MM.1S (cell line): ENCODE results near the gene GSX1.

Experiments
- DNase-seq: peaks from one replicate; pipeline ENCODE4 v3.0.0-alpha.2; 2015
- H2AFZ ChIP-seq: fragments of 300-600 bp; sonication (generic); 2 replicates; pipeline ENCODE4 v1.6.0; 2016; ENCODE audit warnings: antibody characterized with exemption, low read length
- H3F3A ChIP-seq: fragments of 300-600 bp; sonication (generic); 2 replicates; pipeline ENCODE4 v1.6.1; 2016; ENCODE audit warnings: mild to moderate bottlenecking, antibody characterized with exemption, low read length, moderate library complexity, mixed read lengths; ENCODE audit not compliant: insufficient read depth
- H3K27ac ChIP-seq: fragments of 300-600 bp; sonication (generic); 2 replicates; pipeline ENCODE4 v1.5.1; 2016; ENCODE audit warnings: mild to moderate bottlenecking, low read length
- H3K27me3 ChIP-seq: fragments of 300-600 bp; sonication (generic); replicated peaks from 2 replicates; pipeline ENCODE4 v1.6.0; 2016; ENCODE audit warnings: low read length; ENCODE audit not compliant: insufficient read depth
- H3K36me3 ChIP-seq: fragments of 300-600 bp; sonication (generic); replicated peaks from 2 replicates; pipeline ENCODE4 v1.6.1; 2016; ENCODE audit warnings: mild to moderate bottlenecking, low read length, mixed read lengths; ENCODE audit not compliant: insufficient read depth
- H3K4me1 ChIP-seq: fragments of 300-600 bp; sonication (generic); 2 replicates; pipeline ENCODE4 v1.6.1; 2016; ENCODE audit warnings: low read length, mixed read lengths
- H3K4me2 ChIP-seq: fragments of 300-600 bp; sonication (generic); 2 replicates; pipeline ENCODE4 v1.6.0; 2016; ENCODE audit warnings: low read depth, low read length
- H3K4me3 ChIP-seq: fragments of 300-600 bp; sonication (generic); 2 replicates; pipeline ENCODE4 v1.5.1; 2016; ENCODE audit warnings: low read length, mixed read lengths
- H3K79me2 ChIP-seq: fragments of 300-600 bp; sonication (generic); 2 replicates; pipeline ENCODE4 v1.6.1; 2016; ENCODE audit warnings: mixed run types, low read length, mixed read lengths
- H3K9ac ChIP-seq: fragments of 300-600 bp; sonication (generic); 2 replicates; pipeline ENCODE4 v1.6.1; 2016; ENCODE audit warnings: low read length, mixed read lengths
- H3K9me2 ChIP-seq: fragments of 300-600 bp; sonication (generic); replicated peaks from 2 replicates; pipeline ENCODE4 v1.6.1; 2016; ENCODE audit warnings: mild to moderate bottlenecking, low read length, mixed read lengths; ENCODE audit not compliant: insufficient read depth
- H3K9me3 ChIP-seq: fragments of 300-600 bp; sonication (generic); replicated peaks from 2 replicates; pipeline ENCODE4 v1.6.1; 2016; ENCODE audit warnings: mild to moderate bottlenecking, low read length, mixed read lengths; ENCODE audit not compliant: insufficient read depth
- H4K20me1 ChIP-seq: fragments of 300-600 bp; sonication (generic); 2 replicates; pipeline ENCODE4 v1.6.1; 2016; ENCODE audit warnings: mild to moderate bottlenecking, low read length, moderate library complexity, mixed read lengths; ENCODE audit not compliant: insufficient read depth
- EZH2 ChIP-seq: fragments of 300-600 bp; sonication (generic); optimal IDR thresholded peaks from 2 replicates; pipeline ENCODE3; 2017; ENCODE audit warnings: low read depth, mild to moderate bottlenecking, antibody characterized with exemption, low read length, mixed read lengths
- EZH2phosphoT487 ChIP-seq: fragments of 300-600 bp; sonication (generic); IDR thresholded peaks from 2 replicates; pipeline ENCODE4 v1.6.1; 2018; ENCODE audit warnings: antibody characterized with exemption, low read length
- TF ChIP-seq, protein P1 (sequence below): fragments of 300-600 bp; sonication (generic); IDR thresholded peaks from 2 replicates; pipeline ENCODE4 v1.5.1; 2016; ENCODE audit warnings: antibody characterized with exemption, low read length, mixed read lengths

Gene GSX1

DNA sequence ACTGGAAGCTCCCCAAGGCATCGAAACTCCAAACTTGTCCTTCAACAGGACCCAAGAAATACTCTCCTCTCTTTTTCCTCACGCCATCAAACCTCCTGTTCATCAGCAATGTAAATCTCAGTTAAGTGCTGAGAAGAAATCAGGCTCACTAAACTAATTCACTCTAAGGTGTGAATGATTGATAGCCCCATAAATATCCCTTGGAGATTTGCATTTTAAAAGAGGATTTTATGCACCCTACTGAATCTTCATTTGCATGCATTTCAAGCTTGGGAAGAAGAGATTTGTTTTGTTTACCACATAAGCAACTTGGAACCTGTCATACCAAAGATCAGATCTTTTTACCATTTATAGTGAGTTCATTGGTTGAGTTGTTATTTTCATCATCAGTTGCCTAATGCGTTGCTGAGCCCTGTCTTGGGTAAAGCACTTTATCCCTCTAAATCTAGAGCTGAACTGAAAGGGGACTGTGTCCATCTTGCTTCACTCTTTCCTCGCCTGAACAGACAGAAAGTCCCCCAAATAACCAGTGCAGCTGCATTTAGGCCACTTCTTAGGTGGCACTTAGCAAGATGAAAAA is 40.2 kb upstream of the GSX1 start:
- no peaks in the 10 kb centered on the region for H3K9me3 ChIP-seq
- TF ChIP-seq, protein P1, sequence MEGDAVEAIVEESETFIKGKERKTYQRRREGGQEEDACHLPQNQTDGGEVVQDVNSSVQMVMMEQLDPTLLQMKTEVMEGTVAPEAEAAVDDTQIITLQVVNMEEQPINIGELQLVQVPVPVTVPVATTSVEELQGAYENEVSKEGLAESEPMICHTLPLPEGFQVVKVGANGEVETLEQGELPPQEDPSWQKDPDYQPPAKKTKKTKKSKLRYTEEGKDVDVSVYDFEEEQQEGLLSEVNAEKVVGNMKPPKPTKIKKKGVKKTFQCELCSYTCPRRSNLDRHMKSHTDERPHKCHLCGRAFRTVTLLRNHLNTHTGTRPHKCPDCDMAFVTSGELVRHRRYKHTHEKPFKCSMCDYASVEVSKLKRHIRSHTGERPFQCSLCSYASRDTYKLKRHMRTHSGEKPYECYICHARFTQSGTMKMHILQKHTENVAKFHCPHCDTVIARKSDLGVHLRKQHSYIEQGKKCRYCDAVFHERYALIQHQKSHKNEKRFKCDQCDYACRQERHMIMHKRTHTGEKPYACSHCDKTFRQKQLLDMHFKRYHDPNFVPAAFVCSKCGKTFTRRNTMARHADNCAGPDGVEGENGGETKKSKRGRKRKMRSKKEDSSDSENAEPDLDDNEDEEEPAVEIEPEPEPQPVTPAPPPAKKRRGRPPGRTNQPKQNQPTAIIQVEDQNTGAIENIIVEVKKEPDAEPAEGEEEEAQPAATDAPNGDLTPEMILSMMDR = no peak
- TF ChIP-seq EZH2phosphoT487 = no peak
- no peak for TF ChIP-seq EZH2
- no peaks in the 10 kb centered on the region for H3K4me1 ChIP-seq
- H4K20me1 ChIP-seq = no peaks in the 10 kb centered on the region
- no peak overlapping the region for H2AFZ ChIP-seq
- H3K9ac ChIP-seq = no peak overlapping the region
- no peaks in the 10 kb centered on the region for H3K9me2 ChIP-seq
- no peak for DNase-seq
- H3K4me3 ChIP-seq = no peak overlapping the region
- no peaks in the 10 kb centered on the region for H3K36me3 ChIP-seq
- no peak overlapping the region for H3K27ac ChIP-seq
- H3F3A ChIP-seq = no peaks in the 10 kb centered on the region
- H3K27me3 ChIP-seq = no peaks in the 10 kb centered on the region
- no peak overlapping the region for H3K4me2 ChIP-seq
- H3K79me2 ChIP-seq = no peaks in the 10 kb centered on the region

DNA sequence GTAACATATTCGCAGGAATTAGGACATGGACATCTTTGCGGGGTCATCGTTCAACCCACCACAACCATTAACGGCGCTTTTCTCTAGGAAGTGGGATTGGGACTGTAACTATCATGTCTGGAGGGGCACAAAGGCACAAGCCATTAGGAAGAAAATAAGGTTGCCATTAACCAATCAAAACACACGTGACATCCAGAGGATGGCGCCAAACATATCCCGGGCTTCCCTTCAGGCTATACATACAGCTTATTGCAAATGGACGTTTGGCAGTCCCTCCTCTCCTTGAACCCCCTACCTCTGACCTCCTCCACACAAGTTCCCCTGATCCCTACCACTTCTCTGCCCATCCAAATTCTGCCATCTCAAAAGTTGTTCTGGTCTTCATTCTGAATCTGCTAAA is 26.6 kb upstream of the GSX1 start:
- no peaks in the 10 kb centered on the region for H3K4me1 ChIP-seq
- no peaks in the 10 kb centered on the region for H3K36me3 ChIP-seq
- no peak overlapping the region for H3K4me3 ChIP-seq
- no peaks in the 10 kb centered on the region for H3K9me3 ChIP-seq
- H3K4me2 ChIP-seq = no peak overlapping the region
- H3K27ac ChIP-seq = no peak overlapping the region
- no peaks in the 10 kb centered on the region for H3F3A ChIP-seq
- TF ChIP-seq EZH2 (no peak), EZH2phosphoT487 (no peak)
- TF ChIP-seq, protein P1 = no peak
- no peaks in the 10 kb centered on the region for H3K79me2 ChIP-seq
- H4K20me1 ChIP-seq = no peaks in the 10 kb centered on the region
- H3K9ac ChIP-seq = no peak overlapping the region
- no peaks in the 10 kb centered on the region for H3K9me2 ChIP-seq
- no peak overlapping the region for H2AFZ ChIP-seq
- no peak for DNase-seq
- H3K27me3 ChIP-seq = no peaks in the 10 kb centered on the region

DNA sequence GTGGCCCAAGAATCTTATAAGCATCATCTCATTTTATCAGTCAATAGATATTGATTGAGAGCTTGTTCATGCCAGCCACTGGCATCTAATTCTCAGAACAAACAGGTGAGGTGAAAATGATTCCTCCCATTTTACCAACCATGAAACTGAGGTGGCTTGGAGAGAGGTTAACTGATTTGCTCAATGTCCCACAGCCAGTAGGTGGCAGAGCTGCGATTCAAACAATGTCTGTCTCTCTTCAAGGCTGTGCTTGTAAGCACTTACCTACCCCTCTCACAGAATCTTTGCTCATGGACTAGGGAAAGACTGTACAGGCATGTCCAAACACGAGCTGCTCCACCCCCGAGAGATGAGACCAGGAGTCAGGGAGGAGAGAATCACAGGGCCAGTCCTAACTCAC is 21.5 kb upstream of the GSX1 start:
- H3K9me2 ChIP-seq = no peaks in the 10 kb centered on the region
- H3K79me2 ChIP-seq = no peaks in the 10 kb centered on the region
- DNase-seq = peak; percentile 52
- H3K4me1 ChIP-seq = peaks cover 17% of the 10 kb centered on the region
- H3K9ac ChIP-seq = no peak overlapping the region
- TF ChIP-seq EZH2phosphoT487 (no peak), EZH2 (no peak)
- TF ChIP-seq, protein P1 = peak; percentile 51
- H3K27ac ChIP-seq = no peak overlapping the region
- H3K36me3 ChIP-seq = no peaks in the 10 kb centered on the region
- no peaks in the 10 kb centered on the region for H3K9me3 ChIP-seq
- H3F3A ChIP-seq = no peaks in the 10 kb centered on the region
- no peak overlapping the region for H3K4me2 ChIP-seq
- H4K20me1 ChIP-seq = no peaks in the 10 kb centered on the region
- H3K4me3 ChIP-seq = no peak overlapping the region
- no peaks in the 10 kb centered on the region for H3K27me3 ChIP-seq
- no peak overlapping the region for H2AFZ ChIP-seq
